SU-DHL-6 (cell line): Measurements from ENCODE around the gene LRTM2.

ENCODE experiments used
- H2AFZ ChIP-seq: fragments of 200-600 bp; sonication (generic); 2 replicates; pipeline ENCODE4 v1.6.1; 2014; ENCODE audit warnings: low read depth, mild to moderate bottlenecking, moderate library complexity, mixed read lengths, antibody characterized with exemption, low read length; ENCODE audit not compliant: severe bottlenecking
- H3F3A ChIP-seq: fragments of 200-600 bp; shearing (Covaris generic); 2 replicates; pipeline ENCODE4 v1.6.0; 2016; ENCODE audit warnings: antibody characterized with exemption, mild to moderate bottlenecking; ENCODE audit not compliant: insufficient read depth
- H3K27ac ChIP-seq: fragments of 200-600 bp; sonication (generic); 2 replicates; pipeline ENCODE4 v1.5.1; 2016; ENCODE audit warnings: low read depth, mild to moderate bottlenecking, low read length, moderate library complexity, mixed read lengths
- H3K27me3 ChIP-seq: fragments of 200-600 bp; sonication (generic), shearing (Covaris generic); 2 replicates; pipeline ENCODE4 v1.6.0; 2014; ENCODE audit warnings: mild to moderate bottlenecking, low read length
- H3K36me3 ChIP-seq: fragments of 200-600 bp; sonication (generic); 2 replicates; pipeline ENCODE4 v1.6.1; 2014; ENCODE audit warnings: mild to moderate bottlenecking, low read length, mixed read lengths
- H3K4me2 ChIP-seq: fragments of 300-600, 200-600 bp; shearing (Covaris generic), sonication (generic); 2 replicates; pipeline ENCODE4 v1.6.0; 2014; ENCODE audit warnings: low read length, low read depth, mild to moderate bottlenecking; ENCODE audit not compliant: poor library complexity, severe bottlenecking
- H3K4me3 ChIP-seq: fragments of 200-600 bp; sonication (generic); 2 replicates; pipeline ENCODE4 v1.5.1; 2014; ENCODE audit warnings: antibody characterized with exemption, low read length, mild to moderate bottlenecking, mixed read lengths; ENCODE audit not compliant: insufficient read depth, poor library complexity, severe bottlenecking
- H3K79me2 ChIP-seq: fragments of 200-600 bp; sonication (generic); 2 replicates; pipeline ENCODE4 v1.6.1; 2014; ENCODE audit warnings: mild to moderate bottlenecking, low read length, moderate library complexity; ENCODE audit not compliant: insufficient read depth
- H3K9ac ChIP-seq: fragments of 200-600 bp; sonication (generic); 2 replicates; pipeline ENCODE4 v1.7.0; 2014; ENCODE audit warnings: mild to moderate bottlenecking, low read length
- H3K9me2 ChIP-seq: fragments of 200-600 bp; sonication (generic); replicated peaks from 2 replicates; pipeline ENCODE4 v1.6.1; 2014; ENCODE audit warnings: low read length; ENCODE audit not compliant: insufficient read depth
- H3K9me3 ChIP-seq: fragments of 200-600 bp; sonication (generic); 2 replicates; pipeline ENCODE4 v1.6.1; 2014; ENCODE audit warnings: low read length, mixed read lengths; ENCODE audit not compliant: insufficient read depth
- H4K20me1 ChIP-seq: fragments of 200-600 bp; sonication (generic); 2 replicates; pipeline ENCODE4 v1.6.1; 2014; ENCODE audit warnings: low read depth, mild to moderate bottlenecking, antibody characterized with exemption, low read length, moderate library complexity, mixed read lengths
- CTCF ChIP-seq: fragments of 200-600 bp; sonication (generic); IDR thresholded peaks from one replicate; pipeline ENCODE4 v1.5.1; 2017; ENCODE audit warnings: antibody characterized with exemption, mild to moderate bottlenecking, low read length, moderate library complexity; ENCODE audit not compliant: insufficient read depth, poor library complexity, severe bottlenecking
- EZH2phosphoT487 ChIP-seq: fragments of 200-600 bp; sonication (generic), shearing (Covaris generic); conservative IDR thresholded peaks from 2 replicates; pipeline ENCODE4 v1.6.1; 2018; ENCODE audit warnings: mild to moderate bottlenecking, antibody characterized with exemption, low read length, moderate library complexity, mixed read lengths

Gene LRTM2

GRCh38 chr12:1794440-1795090 is 25.8 kb upstream of the LRTM2 start:
- no peaks in the 10 kb centered on the region for H3K79me2 ChIP-seq
- no peak overlapping the region for H3K4me2 ChIP-seq
- no peak overlapping the region for H3K4me3 ChIP-seq
- H3K36me3 ChIP-seq: no peaks in the 10 kb centered on the region
- H3K27me3 ChIP-seq: no peaks in the 10 kb centered on the region
- H3K9me2 ChIP-seq: no peaks in the 10 kb centered on the region
- H3K9ac ChIP-seq: no peak overlapping the region
- H4K20me1 ChIP-seq: no peaks in the 10 kb centered on the region
- H3K27ac ChIP-seq: no peak overlapping the region
- no peaks in the 10 kb centered on the region for H3K9me3 ChIP-seq
- H3F3A ChIP-seq: peaks cover 7% of the 10 kb centered on the region; the same call in 1 of the 2 replicates
- no peak overlapping the region for H2AFZ ChIP-seq
- TF ChIP-seq EZH2phosphoT487 (no peak), CTCF (no peak)

GRCh38 chr12:1795221-1795784 is 25.1 kb upstream of the LRTM2 start:
- H3F3A ChIP-seq: peaks cover 7% of the 10 kb centered on the region; the same call in 1 of the 2 replicates
- H3K79me2 ChIP-seq: no peaks in the 10 kb centered on the region
- no peaks in the 10 kb centered on the region for H3K9me2 ChIP-seq
- H3K9me3 ChIP-seq: no peaks in the 10 kb centered on the region
- no peak overlapping the region for H3K9ac ChIP-seq
- H3K27ac ChIP-seq: no peak overlapping the region
- no peak overlapping the region for H3K4me3 ChIP-seq
- H3K36me3 ChIP-seq: no peaks in the 10 kb centered on the region
- no peak overlapping the region for H3K4me2 ChIP-seq
- H4K20me1 ChIP-seq: no peaks in the 10 kb centered on the region
- H2AFZ ChIP-seq: no peak overlapping the region
- TF ChIP-seq EZH2phosphoT487 (no peak), CTCF (no peak)
- H3K27me3 ChIP-seq: no peaks in the 10 kb centered on the region

GRCh38 chr12:1795785-1796514 is 24.4 kb upstream of the LRTM2 start:
- TF ChIP-seq CTCF (peak; percentile 79), EZH2phosphoT487 (no peak)
- H3K36me3 ChIP-seq: no peaks in the 10 kb centered on the region
- H3K9ac ChIP-seq: peak overlapping the region; percentile 69
- H2AFZ ChIP-seq: peak overlapping the region; percentile 79
- no peaks in the 10 kb centered on the region for H3K79me2 ChIP-seq
- no peaks in the 10 kb centered on the region for H3K9me2 ChIP-seq
- peak overlapping the region; percentile 67 for H3K4me2 ChIP-seq
- H3K4me3 ChIP-seq: peak overlapping the region; percentile 51
- H3K27ac ChIP-seq: 0 out of 2 replicates have a peak overlapping the region, but pooled peaks have one; percentile 19
- no peaks in the 10 kb centered on the region for H4K20me1 ChIP-seq
- H3K9me3 ChIP-seq: no peaks in the 10 kb centered on the region
- H3K27me3 ChIP-seq: no peaks in the 10 kb centered on the region
- H3F3A ChIP-seq: 0 out of 2 replicates have a peak, but pooled peaks cover under 1% of the 10 kb centered on the region
